Activated T-cell treated with anti-CD3 and anti-CD28 coated beads, Interleukin-2, amount 50 U/mL, for 48 hours (primary cell): Measurements from ENCODE around the gene AHNAK2.

ENCODE experiments used
- DNase-seq, 2 experiments: peaks; one replicate each; pipeline ENCODE4 v3.0.0-alpha.2; 2020

AHNAK2 gene

GRCh38 chr14:105011312-105011990, 33.3 kb upstream of the AHNAK2 start:
- no peak for DNase-seq

GRCh38 chr14:105010891-105011291, 32.7 kb upstream of the AHNAK2 start:
- DNase-seq: no peak

GRCh38 chr14:105010106-105010505, 31.9 kb upstream of the AHNAK2 start:
- DNase-seq: no peak

- DNase-seq: no peak
These were observed 29.6 kb upstream of the AHNAK2 start for GRCh38 chr14:105007593-105008264.

- no peak for DNase-seq
These were observed 28.8 kb upstream of the AHNAK2 start for GRCh38 chr14:105006831-105007592.

- DNase-seq: peak in 1 of 2 experiments; percentile 44
These were observed 28.0 kb upstream of the AHNAK2 start for GRCh38 chr14:105005929-105006830.

- DNase-seq: no peak
These were observed 27.3 kb upstream of the AHNAK2 start for GRCh38 chr14:105005329-105005928.

- DNase-seq: no peak
These were observed 21.2 kb upstream of the AHNAK2 start for GRCh38 chr14:104999361-104999760.

- no peak for DNase-seq
These were observed 20.6 kb upstream of the AHNAK2 start for GRCh38 chr14:104998801-104999200.

- no peak for DNase-seq
These were observed 18.3 kb upstream of the AHNAK2 start for GRCh38 chr14:104996483-104996882.

- no peak for DNase-seq
These were observed 17.9 kb upstream of the AHNAK2 start for GRCh38 chr14:104996032-104996431.

- no peak for DNase-seq
These were observed 16.8 kb upstream of the AHNAK2 start for GRCh38 chr14:104994978-104995377.

- DNase-seq: no peak
These were observed 15.8 kb upstream of the AHNAK2 start for GRCh38 chr14:104993808-104994591.

- DNase-seq: no peak
These were observed 15.1 kb upstream of the AHNAK2 start for GRCh38 chr14:104993306-104993705.

GRCh38 chr14:104992501-104992900, 14.3 kb upstream of the AHNAK2 start:
- DNase-seq: no peak

GRCh38 chr14:104991896-104992230, 13.7 kb upstream of the AHNAK2 start:
- no peak for DNase-seq

- no peak for DNase-seq
These were observed 11.8 kb upstream of the AHNAK2 start for GRCh38 chr14:104989951-104990303.

GRCh38 chr14:104989236-104989950, 11.2 kb upstream of the AHNAK2 start:
- DNase-seq: no peak

GRCh38 chr14:104986487-104987164, 8.5 kb upstream of the AHNAK2 start:
- DNase-seq: no peak
